GM19372 (cell line): ENCODE measurements around the gene GAS2L3.
"Not testable (repeated sequence)": the region's sequence is repeated elsewhere in the genome, so short reads cannot be mapped to it uniquely, and the experiment has no call there.

Source experiments
- ATAC-seq: cut with Tn5 transposase; IDR thresholded peaks from one replicate; pipeline ENCODE4 v1.9.1; 2021; ENCODE audit warnings: mild to moderate bottlenecking, low read depth, moderate library complexity; ENCODE audit not compliant: unreplicated experiment

Gene GAS2L3

GRCh38 chr12:100572184-100572583, 1.3 kb upstream of the GAS2L3 start:
- ATAC-seq: no peak

DNA sequence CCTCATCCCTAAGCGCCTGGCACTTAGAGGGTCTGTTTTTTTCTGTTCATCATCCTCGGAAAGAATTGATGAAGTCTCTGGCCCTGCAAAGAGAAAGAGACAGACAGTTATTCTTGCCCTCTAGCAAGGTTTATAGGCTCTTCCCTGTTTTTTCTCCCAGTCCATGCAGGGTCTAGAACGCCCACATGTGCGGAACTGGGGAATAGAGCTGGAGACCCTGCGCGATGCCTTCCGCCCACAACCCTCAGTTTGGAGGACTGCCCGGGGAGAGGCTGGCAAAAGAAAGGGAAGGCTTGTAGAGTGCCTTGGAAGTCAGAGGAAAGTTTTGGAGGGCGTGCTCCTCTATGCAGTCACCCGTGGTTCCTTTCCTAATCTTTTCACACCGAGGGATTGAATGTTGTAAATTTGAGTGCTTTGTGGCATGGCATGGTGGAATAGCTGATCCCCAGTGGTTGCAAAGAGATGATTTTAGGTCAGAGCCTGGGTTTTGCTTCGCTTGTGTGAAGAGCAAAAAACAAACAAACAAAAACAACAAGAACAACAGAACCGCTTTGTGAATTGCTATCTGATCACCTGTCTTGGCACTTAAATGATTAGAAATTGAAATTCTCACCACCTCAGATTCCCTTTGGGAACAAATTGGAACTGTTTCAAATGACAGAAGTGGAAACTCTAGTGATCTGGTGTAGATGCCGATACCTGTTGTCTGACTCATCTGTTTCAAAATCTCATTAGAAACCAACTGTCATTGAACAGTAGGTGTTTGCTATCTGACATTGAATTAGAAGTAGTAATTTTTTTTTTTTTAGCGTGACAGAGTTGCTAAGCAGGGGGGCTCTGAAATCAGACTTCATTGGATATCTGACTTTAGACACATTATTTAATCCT, 947 bp downstream of the GAS2L3 start:
- no peak for ATAC-seq

- no peak for ATAC-seq
These were observed 3.0 kb downstream of the GAS2L3 start for GRCh38 chr12:100576331-100577036.

DNA sequence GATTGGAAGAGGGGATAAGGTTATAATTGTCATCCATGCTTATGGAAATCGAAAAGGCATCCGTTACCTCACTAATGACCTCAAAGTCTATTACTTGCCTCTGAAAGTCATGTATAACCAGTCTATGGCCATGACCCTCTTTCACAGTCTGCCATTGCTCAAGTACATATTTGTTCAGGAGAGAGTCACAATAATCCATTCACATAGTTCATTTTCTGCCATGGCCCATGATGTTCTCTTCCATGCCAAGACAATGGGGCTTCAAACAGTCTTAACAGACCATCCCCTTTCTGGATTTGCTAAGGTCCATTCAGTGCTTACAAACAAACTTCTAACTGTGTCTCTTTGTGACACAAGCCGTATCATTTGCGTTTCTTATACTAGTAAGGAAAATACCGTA, 5.4 kb downstream of the GAS2L3 start:
- no peak for ATAC-seq

GRCh38 chr12:100579844-100580243, 6.4 kb downstream of the GAS2L3 start:
- ATAC-seq: no peak

- ATAC-seq: no peak
These were observed 10.8 kb downstream of the GAS2L3 start for GRCh38 chr12:100584256-100584655.

DNA sequence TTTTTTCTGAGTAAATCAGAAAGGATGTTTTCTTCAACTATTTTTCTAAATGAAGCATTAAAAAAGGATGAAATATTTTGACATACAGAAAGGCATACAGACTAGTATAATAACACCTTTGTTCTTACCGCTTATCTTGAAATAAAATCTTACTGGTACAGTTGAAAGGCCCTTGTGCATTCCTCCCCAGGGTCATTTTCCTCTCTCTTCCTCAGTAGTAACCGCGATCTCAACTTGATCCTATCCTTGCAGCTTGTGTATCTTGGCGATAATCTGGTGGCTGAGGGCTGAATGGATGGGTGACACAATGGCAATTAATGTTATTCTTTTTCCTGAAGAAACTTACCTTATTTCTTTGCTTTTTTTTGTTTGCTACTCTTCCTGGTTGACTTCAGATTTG, 18.5 kb downstream of the GAS2L3 start:
- no peak for ATAC-seq

DNA sequence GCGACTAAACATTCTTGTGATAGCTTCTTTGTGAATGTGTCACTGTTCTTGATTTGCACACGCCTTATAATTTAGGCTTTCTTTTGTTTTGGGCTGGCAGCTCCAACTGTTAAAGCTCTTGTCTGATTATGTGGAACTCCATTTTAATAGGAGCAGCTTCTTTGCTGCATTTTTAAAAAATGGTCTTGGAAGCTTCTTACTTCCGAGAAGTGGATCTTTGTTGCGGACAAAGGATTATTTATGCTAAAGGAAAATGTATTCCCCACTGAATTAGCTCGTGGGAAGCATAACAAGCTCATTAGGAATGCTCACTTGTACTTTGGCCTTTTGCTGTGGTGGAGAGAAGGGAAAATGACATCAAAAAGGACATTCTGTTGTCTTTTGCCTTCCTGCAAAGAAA, 20.0 kb downstream of the GAS2L3 start:
- no peak for ATAC-seq

DNA sequence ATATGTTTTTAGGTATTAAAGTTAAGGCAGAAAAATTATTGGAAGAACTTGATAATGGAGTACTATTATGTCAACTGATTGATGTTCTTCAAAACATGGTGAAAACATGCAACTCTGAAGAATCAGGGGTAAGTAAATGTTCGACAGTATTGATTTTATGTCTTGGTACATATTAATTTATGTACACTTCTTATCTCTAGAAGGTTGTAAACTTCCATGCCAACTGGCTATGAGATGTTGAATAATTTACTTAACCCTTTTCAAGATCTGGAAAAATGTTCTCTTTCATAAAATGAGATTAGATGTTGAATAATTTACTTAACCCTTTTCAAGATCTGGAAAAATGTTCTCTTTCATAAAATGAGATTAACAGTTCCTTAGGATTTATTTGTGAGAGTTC, 28.1 kb downstream of the GAS2L3 start:
- no peak for ATAC-seq

DNA sequence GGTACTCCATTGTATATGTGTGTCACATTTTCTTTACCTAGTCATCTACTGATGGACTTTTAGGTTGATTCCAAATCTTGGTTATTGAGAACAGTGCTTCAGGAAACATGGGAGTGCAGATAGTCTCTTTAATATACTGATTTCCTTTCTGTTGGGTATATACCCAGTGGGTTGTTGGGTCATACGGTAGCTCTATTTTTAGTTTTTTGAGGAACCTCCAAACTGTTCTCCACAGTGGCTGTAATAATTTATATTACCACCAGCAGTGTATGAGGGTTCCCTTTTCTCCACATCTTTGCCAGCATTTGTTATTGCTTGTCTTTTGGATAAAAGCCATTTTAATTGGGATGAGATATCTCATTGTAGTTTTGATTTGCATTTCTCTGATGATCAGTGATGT, 29.5 kb downstream of the GAS2L3 start:
- not testable (repeated sequence) for ATAC-seq

DNA sequence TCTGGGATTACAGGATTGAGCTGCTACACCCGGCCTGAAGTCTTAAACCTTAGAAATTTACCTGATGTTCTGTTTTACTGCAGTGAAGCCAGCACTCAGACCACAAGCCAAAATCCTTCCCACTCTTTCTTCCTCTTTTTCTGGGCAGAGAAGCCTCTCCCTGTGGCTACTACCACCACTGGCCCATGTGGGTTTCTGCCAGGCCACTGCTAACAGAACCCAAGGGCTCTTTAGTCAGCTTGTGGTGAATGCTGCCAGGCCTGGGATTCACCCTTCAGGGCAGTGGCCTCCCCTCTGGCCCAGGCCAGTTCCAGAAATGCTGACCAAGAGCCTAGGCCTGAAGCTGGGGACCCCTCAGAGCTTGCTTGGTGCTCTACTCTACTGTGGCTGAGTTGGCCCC, 35.3 kb downstream of the GAS2L3 start:
- no peak for ATAC-seq

GRCh38 chr12:100610666-100611430, 37.4 kb downstream of the GAS2L3 start:
- no peak for ATAC-seq

- no peak for ATAC-seq
These were observed 39.1 kb downstream of the GAS2L3 start for GRCh38 chr12:100612606-100613005.

DNA sequence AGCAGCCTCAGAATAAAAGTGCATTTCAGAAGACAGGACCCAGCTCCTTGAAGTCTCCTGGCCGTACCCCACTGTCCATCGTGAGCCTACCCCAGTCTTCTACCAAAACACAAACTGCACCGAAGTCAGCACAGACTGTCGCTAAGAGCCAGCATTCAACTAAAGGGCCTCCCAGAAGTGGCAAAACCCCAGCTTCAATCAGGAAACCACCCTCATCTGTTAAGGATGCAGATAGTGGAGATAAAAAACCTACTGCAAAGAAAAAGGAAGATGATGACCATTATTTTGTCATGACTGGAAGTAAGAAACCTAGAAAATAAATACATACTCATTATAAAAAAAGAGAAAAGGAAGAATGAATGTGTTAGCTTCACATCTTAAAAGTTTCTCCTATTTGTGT, 51.1 kb downstream of the GAS2L3 start:
- no peak for ATAC-seq

DNA sequence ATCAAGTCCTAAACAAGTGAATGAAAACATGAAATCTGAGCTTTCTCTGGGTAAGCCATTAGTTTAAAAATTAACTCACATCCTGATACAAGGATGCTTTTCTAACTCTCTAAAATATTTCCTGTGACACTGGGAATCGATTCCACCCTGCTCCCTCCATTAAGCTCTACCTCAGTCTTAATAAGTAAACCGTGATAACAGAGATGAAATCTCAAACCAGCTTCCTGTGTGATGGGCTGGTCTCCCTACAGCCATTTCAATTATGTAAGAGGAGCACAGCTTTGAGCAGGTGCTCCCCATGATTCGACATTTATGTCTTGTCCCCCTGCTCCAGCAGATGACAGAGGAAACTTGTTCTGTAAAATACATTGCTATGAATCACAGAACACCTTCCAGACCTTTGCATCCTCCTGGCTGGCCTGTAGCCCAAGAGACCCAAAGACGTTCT, 59.0 kb downstream of the GAS2L3 start:
- no peak for ATAC-seq

- not testable (repeated sequence) for ATAC-seq
These were observed 59.8 kb downstream of the GAS2L3 start for GRCh38 chr12:100633082-100633785.

DNA sequence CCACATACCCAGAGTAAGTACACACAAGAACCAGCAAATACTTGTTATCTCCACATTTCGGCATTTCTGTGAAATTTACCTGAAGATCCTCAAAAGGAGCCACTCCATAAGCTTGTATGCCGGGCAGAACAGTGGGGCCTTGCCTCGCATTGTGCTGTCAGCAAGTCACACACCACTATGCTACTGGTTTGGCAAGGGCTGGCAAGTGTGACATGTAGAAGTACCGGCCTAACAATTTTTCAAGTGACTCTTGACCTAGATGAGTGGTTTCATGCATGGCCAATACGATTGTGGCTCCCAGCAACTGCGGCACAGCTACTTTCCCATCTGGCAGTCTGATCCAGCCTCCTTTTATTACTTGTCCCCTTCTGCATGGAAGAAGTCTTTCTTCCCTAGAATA, 69.8 kb downstream of the GAS2L3 start:
- no peak for ATAC-seq

GRCh38 chr12:100646896-100647295, 73.4 kb downstream of the GAS2L3 start:
- ATAC-seq: no peak

- no peak for ATAC-seq
These were observed 77.6 kb downstream of the GAS2L3 start for GRCh38 chr12:100651108-100651507.

- ATAC-seq: no peak
These were observed 78.2 kb downstream of the GAS2L3 start for GRCh38 chr12:100651694-100652093.
